ENCODE data around the gene ITGB3BP. TPM values are rescaled to one million over a fixed set of nuclear protein-coding genes. Genes with fewer than 3 reads are reported as not detected.

Gene ITGB3BP
- total RNA-seq, 2 donors from 2014 or later: 41.5 to 62.7 TPM

- Histone ChIP-seq H3K4me3 (ENCODE audit: low read length) (no peak overlapping the region), H3K36me3 (ENCODE audit: control insufficient read depth, insufficient read depth, low read length) (peaks cover 5% of the 10 kb centered on the region), H3K27ac (ENCODE audit: low read depth, low read length) (no peak overlapping the region), H3K9ac (ENCODE audit: extremely low read depth, low read length, poor library complexity, severe bottlenecking) (no peak overlapping the region), H3K27me3 (ENCODE audit: control insufficient read depth, insufficient read depth, low read length, poor library complexity, severe bottlenecking) (no peaks in the 10 kb centered on the region), H3K9me3 (ENCODE audit: control insufficient read depth, low read length) (no peaks in the 10 kb centered on the region), H3K4me1 (ENCODE audit: control insufficient read depth, insufficient read depth, low read length) (no peaks in the 10 kb centered on the region)
- no peak overlapping the region for H3K4me3 Mint-ChIP-seq
- H3K4me1 Mint-ChIP-seq: no peaks in the 10 kb centered on the region
- H3K36me3 Mint-ChIP-seq (ENCODE audit: low read depth): peaks cover 4% of the 10 kb centered on the region
- WGBS, 2 experiments (ENCODE audit: insufficient coverage in 1 of 2, insufficient read length in 1 of 2): 93% methylated on average over 2 of the region's 2 CpGs; no CpG with 5 or more reads in 1 of the 2 experiments
- no peak for DNase-seq
- H3K27ac Mint-ChIP-seq: no peak overlapping the region
- no peak for TF ChIP-seq CTCF (conservative IDR thresholded peaks at IDR 0.05)
- no peaks in the 10 kb centered on the region for H3K9me3 Mint-ChIP-seq
- H3K27me3 Mint-ChIP-seq (ENCODE audit: insufficient read depth): no peaks in the 10 kb centered on the region
Measured at GRCh38 chr1:63453232-63453631, 69.8 kb downstream of the ITGB3BP start.

GRCh38 chr1:63450416-63450815 is 72.6 kb downstream of the ITGB3BP start:
- no peak for DNase-seq
- peaks cover 5% of the 10 kb centered on the region for H3K36me3 ChIP-seq (ENCODE audit: control insufficient read depth, insufficient read depth, low read length)
- WGBS, 2 experiments (ENCODE audit: insufficient coverage in 1 of 2, insufficient read length in 1 of 2): no CpG with 5 or more reads among the region's 1 CpG
- Mint-ChIP-seq H3K27me3 (ENCODE audit: insufficient read depth) (no peaks in the 10 kb centered on the region), H3K9me3 (no peaks in the 10 kb centered on the region), H3K27ac (no peak overlapping the region), H3K36me3 (ENCODE audit: low read depth) (peaks cover 6% of the 10 kb centered on the region), H3K4me1 (no peaks in the 10 kb centered on the region), H3K4me3 (no peak overlapping the region)
- H3K4me1 ChIP-seq (ENCODE audit: control insufficient read depth, insufficient read depth, low read length): no peaks in the 10 kb centered on the region
- no peak overlapping the region for H3K4me3 ChIP-seq (ENCODE audit: low read length)
- TF ChIP-seq CTCF (conservative IDR thresholded peaks at IDR 0.05): no peak
- H3K9ac ChIP-seq (ENCODE audit: extremely low read depth, low read length, poor library complexity, severe bottlenecking): no peak overlapping the region
- no peaks in the 10 kb centered on the region for H3K27me3 ChIP-seq (ENCODE audit: control insufficient read depth, insufficient read depth, low read length, poor library complexity, severe bottlenecking)
- H3K27ac ChIP-seq (ENCODE audit: low read depth, low read length): no peak overlapping the region
- H3K9me3 ChIP-seq (ENCODE audit: control insufficient read depth, low read length): no peaks in the 10 kb centered on the region

- no peak for DNase-seq
- no peak for TF ChIP-seq CTCF (conservative IDR thresholded peaks at IDR 0.05)
- Histone ChIP-seq H3K4me3 (ENCODE audit: low read length) (no peak overlapping the region), H3K36me3 (ENCODE audit: control insufficient read depth, insufficient read depth, low read length) (peaks cover 5% of the 10 kb centered on the region), H3K27ac (ENCODE audit: low read depth, low read length) (no peak overlapping the region), H3K27me3 (ENCODE audit: control insufficient read depth, insufficient read depth, low read length, poor library complexity, severe bottlenecking) (no peaks in the 10 kb centered on the region), H3K9ac (ENCODE audit: extremely low read depth, low read length, poor library complexity, severe bottlenecking) (no peak overlapping the region), H3K9me3 (ENCODE audit: control insufficient read depth, low read length) (no peaks in the 10 kb centered on the region), H3K4me1 (ENCODE audit: control insufficient read depth, insufficient read depth, low read length) (no peaks in the 10 kb centered on the region)
- Mint-ChIP-seq H3K9me3 (no peaks in the 10 kb centered on the region), H3K27me3 (ENCODE audit: insufficient read depth) (no peaks in the 10 kb centered on the region), H3K27ac (no peak overlapping the region), H3K36me3 (ENCODE audit: low read depth) (peaks cover 6% of the 10 kb centered on the region), H3K4me3 (no peak overlapping the region), H3K4me1 (no peaks in the 10 kb centered on the region)
- WGBS, 2 experiments (ENCODE audit: insufficient coverage in 1 of 2, insufficient read length in 1 of 2): 90 to 92% methylated on average over 2 to 3 of the region's 3 CpGs
Measured at GRCh38 chr1:63448731-63449246, 74.2 kb downstream of the ITGB3BP start.

Measured in endodermal cell (in vitro differentiated cells).